Measurements from ENCODE around the gene MRC2. TPM values are rescaled to one million over a fixed set of nuclear protein-coding genes. Genes with fewer than 3 reads are reported as not detected.
"Not testable (repeated sequence)": the region's sequence is repeated elsewhere in the genome, so short reads cannot be mapped to it uniquely, and the experiment has no call there.

Gene MRC2
- total RNA-seq, 2 donors from 2014 or later, result 7.0 to 22.1 TPM

DNA sequence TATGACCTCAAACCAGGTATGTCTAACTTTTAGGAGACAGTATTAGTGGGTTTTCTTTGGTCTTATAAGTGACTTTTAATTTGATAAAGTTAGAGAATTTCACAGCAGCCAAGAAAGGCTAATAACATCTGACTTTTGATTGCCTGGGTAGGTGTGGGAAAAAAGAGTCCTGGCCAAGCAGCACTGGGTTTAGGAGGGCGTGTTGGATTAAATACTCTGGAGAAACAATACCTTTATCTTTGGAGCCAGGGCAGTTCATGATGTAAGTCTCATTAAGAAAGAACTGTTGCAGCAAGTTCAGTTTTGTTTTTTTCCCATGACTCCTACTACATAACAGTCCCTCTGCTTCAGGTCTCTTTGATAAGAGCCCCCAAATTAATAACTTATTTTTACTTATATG, 26.7 kb upstream of the MRC2 start:
- H3K9me3 ChIP-seq, result no peaks in the 10 kb centered on the region
- H3K4me3 ChIP-seq, result no peak overlapping the region
- no peak overlapping the region for H3K27ac ChIP-seq
- peaks cover 0 to 16% of the 10 kb centered on the region in 2 donors for H3K36me3 ChIP-seq (replicated peaks in 1 of 2; ENCODE audit: insufficient read depth in 1 of 2, low read depth in 2 of 2)
- no peak for TF ChIP-seq POLR2A (IDR thresholded peaks at IDR 0.05)
- TF ChIP-seq, protein P1, sequence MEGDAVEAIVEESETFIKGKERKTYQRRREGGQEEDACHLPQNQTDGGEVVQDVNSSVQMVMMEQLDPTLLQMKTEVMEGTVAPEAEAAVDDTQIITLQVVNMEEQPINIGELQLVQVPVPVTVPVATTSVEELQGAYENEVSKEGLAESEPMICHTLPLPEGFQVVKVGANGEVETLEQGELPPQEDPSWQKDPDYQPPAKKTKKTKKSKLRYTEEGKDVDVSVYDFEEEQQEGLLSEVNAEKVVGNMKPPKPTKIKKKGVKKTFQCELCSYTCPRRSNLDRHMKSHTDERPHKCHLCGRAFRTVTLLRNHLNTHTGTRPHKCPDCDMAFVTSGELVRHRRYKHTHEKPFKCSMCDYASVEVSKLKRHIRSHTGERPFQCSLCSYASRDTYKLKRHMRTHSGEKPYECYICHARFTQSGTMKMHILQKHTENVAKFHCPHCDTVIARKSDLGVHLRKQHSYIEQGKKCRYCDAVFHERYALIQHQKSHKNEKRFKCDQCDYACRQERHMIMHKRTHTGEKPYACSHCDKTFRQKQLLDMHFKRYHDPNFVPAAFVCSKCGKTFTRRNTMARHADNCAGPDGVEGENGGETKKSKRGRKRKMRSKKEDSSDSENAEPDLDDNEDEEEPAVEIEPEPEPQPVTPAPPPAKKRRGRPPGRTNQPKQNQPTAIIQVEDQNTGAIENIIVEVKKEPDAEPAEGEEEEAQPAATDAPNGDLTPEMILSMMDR (IDR thresholded peaks at IDR 0.05), result no peak
- H3K4me1 ChIP-seq, result no peaks in the 10 kb centered on the region
- intact Hi-C loops (cut with DNase I), result no loop called here
- no peaks in the 10 kb centered on the region for H3K27me3 ChIP-seq
- no peak for ATAC-seq
- DNase-seq, result no peak
- WGBS, 2 donors, result 17 to 47% methylated on average over 1 of the region's 1 CpG

DNA sequence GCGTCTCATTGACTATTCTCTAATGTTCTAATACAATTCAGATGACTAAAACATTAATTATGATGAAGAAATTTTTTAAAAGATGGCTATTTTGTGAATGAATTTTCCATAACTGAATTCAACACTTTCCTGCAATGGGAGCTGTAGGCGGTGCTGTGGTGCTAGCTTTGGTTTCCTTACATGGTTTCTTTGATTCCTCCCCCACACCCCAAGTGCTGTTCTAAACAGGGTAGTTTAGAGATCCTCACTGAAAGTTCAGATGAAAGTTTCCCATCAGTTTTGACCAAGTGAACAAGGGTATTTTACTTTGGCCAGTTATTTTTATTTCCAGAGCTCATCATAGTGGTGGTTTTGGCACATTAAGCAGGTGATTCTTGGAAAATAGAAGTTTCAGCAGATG, 26.0 kb upstream of the MRC2 start:
- 95 to 98% methylated on average over 2 of the region's 2 CpGs for WGBS, 2 donors
- ATAC-seq (no peak), DNase-seq (no peak)
- TF ChIP-seq, protein P1 (IDR thresholded peaks at IDR 0.05), result no peak
- TF ChIP-seq POLR2A (IDR thresholded peaks at IDR 0.05), result no peak
- H3K4me3 ChIP-seq, result no peak overlapping the region
- H3K36me3 ChIP-seq (replicated peaks in 1 of 2; ENCODE audit: insufficient read depth in 1 of 2, low read depth in 2 of 2), result peaks cover 3 to 17% of the 10 kb centered on the region in 2 donors
- H3K4me1 ChIP-seq, result no peaks in the 10 kb centered on the region
- H3K9me3 ChIP-seq, result no peaks in the 10 kb centered on the region
- intact Hi-C loops (cut with DNase I), result no loop called here
- no peak overlapping the region for H3K27ac ChIP-seq
- H3K27me3 ChIP-seq, result no peaks in the 10 kb centered on the region

DNA sequence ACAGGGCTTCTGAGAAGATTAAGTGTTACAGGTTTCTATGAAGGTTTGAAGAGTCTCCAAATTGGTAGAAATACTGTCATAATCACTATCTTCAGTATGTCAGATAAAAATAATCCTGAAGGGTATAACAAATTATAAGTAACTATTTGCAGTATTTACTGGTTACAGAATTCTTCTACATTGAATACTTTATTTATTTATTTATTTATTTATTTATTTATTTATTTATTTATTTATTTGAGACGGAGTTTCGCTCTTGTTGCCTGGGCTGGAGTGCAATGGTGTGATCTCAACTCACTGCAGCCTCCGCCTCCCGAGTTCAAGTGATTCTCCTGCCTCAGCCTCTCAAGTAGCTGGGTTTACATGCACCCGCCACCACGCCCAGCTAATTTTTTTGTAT, 23.7 kb upstream of the MRC2 start:
- H3K27ac ChIP-seq; intact Hi-C loops (cut with DNase I); DNase-seq; ATAC-seq; H3K27me3 ChIP-seq; H3K4me1 ChIP-seq; H3K9me3 ChIP-seq; H3K4me3 ChIP-seq: not testable (repeated sequence)
- WGBS, 2 donors, result 96 to 98% methylated on average over 6 of the region's 6 CpGs
- H3K36me3 ChIP-seq (replicated peaks in 1 of 2; ENCODE audit: insufficient read depth in 1 of 2, low read depth in 2 of 2), result peaks cover 4 to 17% of the 10 kb centered on the region in 2 donors

DNA sequence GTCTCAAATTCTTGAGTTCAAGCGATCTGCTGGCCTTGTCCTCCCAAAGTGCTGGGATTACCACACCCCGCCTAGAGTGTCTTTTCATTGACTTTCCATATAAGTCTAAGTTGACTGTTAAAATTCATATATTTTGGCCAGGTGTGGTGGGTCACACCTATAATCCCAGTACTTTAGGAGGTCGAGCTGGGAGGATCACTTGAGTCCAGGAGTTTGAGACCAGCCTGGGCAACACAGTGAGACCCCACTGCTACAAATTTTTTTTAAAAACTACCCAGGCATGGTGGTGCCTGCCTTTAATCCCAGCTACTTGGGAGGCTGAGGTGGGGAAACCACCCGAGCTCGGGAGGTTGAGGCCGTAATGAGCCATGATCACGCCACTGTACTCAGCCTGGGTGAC, 21.9 kb upstream of the MRC2 start:
- Histone ChIP-seq H3K4me3 (no peak overlapping the region), H3K9me3 (no peaks in the 10 kb centered on the region), H3K4me1 (no peaks in the 10 kb centered on the region), H3K27me3 (no peaks in the 10 kb centered on the region), H3K27ac (no peak overlapping the region), H3K36me3 (replicated peaks in 1 of 2; ENCODE audit: insufficient read depth in 1 of 2, low read depth in 2 of 2) (peaks cover 4 to 19% of the 10 kb centered on the region in 2 donors)
- DNase-seq (no peak), ATAC-seq (no peak)
- intact Hi-C loops (cut with DNase I), result no loop called here
- no peak for TF ChIP-seq POLR2A (IDR thresholded peaks at IDR 0.05)
- TF ChIP-seq, protein P1 (IDR thresholded peaks at IDR 0.05), result no peak
- WGBS, 2 donors, result 94 to 96% methylated on average over 7 of the region's 7 CpGs

DNA sequence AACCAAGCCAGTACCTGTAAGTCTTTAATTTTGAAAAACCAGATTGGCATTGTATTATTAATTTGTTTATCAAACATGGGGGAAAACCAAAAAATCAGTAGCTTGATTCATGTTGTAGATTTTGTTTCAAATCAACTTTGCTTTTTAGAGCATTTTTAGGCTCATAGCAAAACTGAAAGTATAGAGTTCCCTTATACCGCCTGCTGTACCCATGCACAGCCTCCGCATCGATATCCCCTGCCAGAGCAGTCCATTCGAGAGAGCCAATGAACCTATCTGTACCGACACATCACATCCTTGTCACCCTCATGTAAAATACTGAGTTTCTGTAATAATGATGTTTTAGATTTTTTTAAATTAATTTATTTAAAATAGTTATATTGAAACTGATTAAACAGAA, 16.2 kb upstream of the MRC2 start:
- H3K4me3 ChIP-seq, result no peak overlapping the region
- peaks cover 2 to 15% of the 10 kb centered on the region in 2 donors for H3K36me3 ChIP-seq (replicated peaks in 1 of 2; ENCODE audit: insufficient read depth in 1 of 2, low read depth in 2 of 2)
- no peak overlapping the region for H3K27ac ChIP-seq
- ATAC-seq, result no peak
- TF ChIP-seq, protein P1 (IDR thresholded peaks at IDR 0.05), result no peak
- no peak for TF ChIP-seq POLR2A (IDR thresholded peaks at IDR 0.05)
- no peaks in the 10 kb centered on the region for H3K27me3 ChIP-seq
- intact Hi-C loops (cut with DNase I), result no loop called here
- H3K9me3 ChIP-seq, result no peaks in the 10 kb centered on the region
- no peak for DNase-seq
- H3K4me1 ChIP-seq, result no peaks in the 10 kb centered on the region
- WGBS, 2 donors, result 86 to 92% methylated on average over 5 of the region's 5 CpGs
